GM12878 (cell line): ENCODE results near the gene PLSCR4. TPM values are rescaled to one million over a fixed set of nuclear protein-coding genes. Genes with fewer than 3 reads are reported as not detected.

Experiments
- ATAC-seq: fragments of 200-7000 bp; cut with Tn5 transposase; 3 replicates; pipeline ENCODE4 v1.9.1; 2020; ENCODE audit warnings: mild to moderate bottlenecking, moderate library complexity
- BruUV-seq: library from RNA; stranded (reverse); fragments of 400-500 nt; replicated peaks from 2 replicates; lab custom pipeline; 2021; lab: Mats Ljungman, UMichigan
- CTCF ChIA-PET: fragments of 300-600 bp; sonication (Branson Sonifier 250); formaldehyde crosslinking; extraction: SDS; loops from one replicate; lab custom pipeline; 2021; ENCODE audit warnings: inconsistent platforms; lab: Yijun Ruan, JAX
- POLR2A ChIA-PET: fragments of 350-600 bp; formaldehyde crosslinking; extraction: SDS; loops from one replicate; lab custom pipeline; 2021; ENCODE audit warnings: inconsistent platforms; lab: Charles Lee
- RAD21 ChIA-PET: fragments of 300-600 bp; sonication (Branson Sonifier 250); formaldehyde crosslinking; loops from one replicate; lab custom pipeline; 2023; ENCODE audit warnings: antibody characterized with exemption; ENCODE audit not compliant: unreplicated experiment; lab: Charles Lee
- SMC1A ChIA-PET: fragments of 300-600 bp; sonication (Branson Sonifier 250); formaldehyde crosslinking; loops from one replicate; lab custom pipeline; 2023; ENCODE audit not compliant: unreplicated experiment, uncharacterized antibody; lab: Charles Lee
- DNase-seq: peaks from one replicate; pipeline ENCODE4 v3.0.0-alpha.2; 2011; ENCODE audit warnings: low read depth, low spot score
- FAIRE-seq: peaks from 3 replicates; lab custom pipeline; 2011; peaks lifted over from hg19 to GRCh38; lab: Jason Lieb, UNC
- H2AFZ ChIP-seq: 2 replicates; pipeline ENCODE4 v1.6.0; 2011; ENCODE audit warnings: low read depth, low read length, control low read depth; ENCODE audit not compliant: control insufficient read depth
- H3K27ac ChIP-seq: 2 replicates; pipeline ENCODE4 v1.5.1; 2011; ENCODE audit warnings: control low read depth; ENCODE audit not compliant: control insufficient read depth, insufficient read depth
- H3K27me3 ChIP-seq, 2 experiments: replicated peaks in 1 of 2; 2 replicates each; pipeline versions ENCODE4 v1.6.0 to v1.6.1; 2011; ENCODE audit warnings: low read length in 1 of 2; ENCODE audit not compliant: control insufficient read depth in 2 of 2, insufficient read depth in 2 of 2
- H3K36me3 ChIP-seq, 2 experiments: 2 replicates each; pipeline ENCODE4 v1.5.1; 2011; ENCODE audit warnings: low read length in 1 of 2; ENCODE audit not compliant: control insufficient read depth in 2 of 2, insufficient read depth in 2 of 2
- H3K4me1 ChIP-seq: 2 replicates; pipeline ENCODE4 v1.6.1; 2011; ENCODE audit warnings: mild to moderate bottlenecking, low read length, moderate library complexity, mixed read lengths; ENCODE audit not compliant: control insufficient read depth, insufficient read depth
- H3K4me2 ChIP-seq: 2 replicates; pipeline ENCODE4 v1.6.0; 2011; ENCODE audit warnings: control low read depth; ENCODE audit not compliant: control insufficient read depth, insufficient read depth
- H3K4me3 ChIP-seq: fragments of 200-600 bp; sonication (generic); 2 replicates; pipeline ENCODE4 v1.5.1; 2016
- H3K79me2 ChIP-seq: 2 replicates; pipeline ENCODE4 v1.6.0; 2011; ENCODE audit warnings: low read length; ENCODE audit not compliant: control insufficient read depth, insufficient read depth
- H3K9ac ChIP-seq: 2 replicates; pipeline ENCODE4 v1.8.0; 2011; ENCODE audit warnings: low read length, control low read depth, mixed read lengths; ENCODE audit not compliant: control insufficient read depth, insufficient read depth
- H3K9me3 ChIP-seq: replicated peaks from 3 replicates; pipeline ENCODE4 v1.5.1; 2011; ENCODE audit warnings: mild to moderate bottlenecking, low read length; ENCODE audit not compliant: control insufficient read depth, insufficient read depth
- H4K20me1 ChIP-seq: 2 replicates; pipeline ENCODE4 v1.6.0; 2011; ENCODE audit not compliant: control insufficient read depth, insufficient read depth
- BCL11A ChIP-seq: IDR thresholded peaks from 2 replicates; pipeline ENCODE4 v1.6.1; 2011; ENCODE audit warnings: low read depth, low read length
- CBX5 ChIP-seq: sonication (generic); IDR thresholded peaks from 2 replicates; pipeline ENCODE4 v1.6.1; 2016; ENCODE audit warnings: low read depth, moderate library complexity, mild to moderate bottlenecking, inconsistent platforms
- KLF5 ChIP-seq: fragments of 450-650 bp; IDR thresholded peaks from 2 replicates; pipeline ENCODE4 v1.6.1; 2014; ENCODE audit warnings: mild to moderate bottlenecking; ENCODE audit not compliant: partially characterized antibody
- NFYA ChIP-seq: IDR thresholded peaks from 2 replicates; pipeline ENCODE4 v1.6.1; 2011; ENCODE audit warnings: low read depth, mild to moderate bottlenecking, low read length, improper control_type of control experiment, borderline replicate concordance
- NR2C1 ChIP-seq: fragments of 450-650 bp; IDR thresholded peaks from 2 replicates; pipeline ENCODE4 v1.6.1; 2017; ENCODE audit warnings: antibody characterized with exemption, mild to moderate bottlenecking, moderate library complexity
- SREBF1 ChIP-seq: IDR thresholded peaks from 2 replicates; pipeline ENCODE4 v1.6.1; 2012; ENCODE audit warnings: mild to moderate bottlenecking, low read length
- STAT3 ChIP-seq: IDR thresholded peaks from 2 replicates; pipeline ENCODE4 v1.6.1; 2011; ENCODE audit warnings: low read depth, low read length, improper control_type of control experiment
- WGBS: methylation state at CpG from one replicate; pipeline ENCODE4 v1.1.6; 2016; ENCODE audit warnings: low lambda C conversion rate; ENCODE audit not compliant: insufficient replicate concordance, insufficient coverage; ENCODE audit errors: missing lambda C conversion rate; 5-methylcytosine and 5-hydroxymethylcytosine counted together
- in situ Hi-C: fragments of 300-500 bp; cut with MboI; formaldehyde crosslinking; loops from 9 replicates; pipeline ENCODE4 v1.14.3; 2018; ENCODE audit warnings: mixed read lengths
- intact Hi-C: fragments of 100-400 bp; cut with micrococcal nuclease; formaldehyde crosslinking; loops from one replicate; pipeline ENCODE4 v1.14.2; 2022; ENCODE audit not compliant: unreplicated experiment
- polyA plus RNA-seq, 11 experiments: library from polyadenylated mRNA; depleted of rRNA in 4 of 11; unstranded in 6 of 11; stranded (reverse) in 5 of 11; fragments of >200 nt; fragmentation: Nextera tagmentation in 4 of 11; fragmentation: Illumina TruSeq in 1 of 11; extraction: Ambion mirVana in 4 of 11; extraction: Trizol in 1 of 11; gene quantifications; 1 replicate in 1 of 11; 2 replicates in 10 of 11; pipeline versions ENCODE4 v1.2.1 to v1.2.3, GENCODE V29; 2011 to 2016; ENCODE audit warnings: inconsistent platforms in 2 of 11, missing spikeins in 2 of 11, low read depth in 1 of 11
- total RNA-seq, 4 experiments: library from RNA; depleted of rRNA in 3 of 4; stranded (reverse); fragments of >200 nt in 3 of 4; fragmentation: Illumina TruSeq in 1 of 4; extraction: Trizol in 1 of 4; gene quantifications; 2 replicates each; pipeline versions ENCODE4 v1.2.1 to v1.2.3, GENCODE V29; 2013 to 2021
- TF ChIP-seq, protein P1 (sequence below): fragments of 450-650 bp; IDR thresholded peaks from 2 replicates; pipeline ENCODE4 v1.6.1; 2016; ENCODE audit warnings: mild to moderate bottlenecking
- TF ChIP-seq, protein P2 (sequence below): IDR thresholded peaks from 2 replicates; pipeline ENCODE4 v1.6.1; 2012; ENCODE audit warnings: low read length, inconsistent platforms

The PLSCR4 gene
- total and polyA plus RNA-seq, 10 of the 15 experiments (the other 5 are each of a cell fraction or from before 2014, with no cell fraction given) = 0.02 TPM; not detected in 9

DNA sequence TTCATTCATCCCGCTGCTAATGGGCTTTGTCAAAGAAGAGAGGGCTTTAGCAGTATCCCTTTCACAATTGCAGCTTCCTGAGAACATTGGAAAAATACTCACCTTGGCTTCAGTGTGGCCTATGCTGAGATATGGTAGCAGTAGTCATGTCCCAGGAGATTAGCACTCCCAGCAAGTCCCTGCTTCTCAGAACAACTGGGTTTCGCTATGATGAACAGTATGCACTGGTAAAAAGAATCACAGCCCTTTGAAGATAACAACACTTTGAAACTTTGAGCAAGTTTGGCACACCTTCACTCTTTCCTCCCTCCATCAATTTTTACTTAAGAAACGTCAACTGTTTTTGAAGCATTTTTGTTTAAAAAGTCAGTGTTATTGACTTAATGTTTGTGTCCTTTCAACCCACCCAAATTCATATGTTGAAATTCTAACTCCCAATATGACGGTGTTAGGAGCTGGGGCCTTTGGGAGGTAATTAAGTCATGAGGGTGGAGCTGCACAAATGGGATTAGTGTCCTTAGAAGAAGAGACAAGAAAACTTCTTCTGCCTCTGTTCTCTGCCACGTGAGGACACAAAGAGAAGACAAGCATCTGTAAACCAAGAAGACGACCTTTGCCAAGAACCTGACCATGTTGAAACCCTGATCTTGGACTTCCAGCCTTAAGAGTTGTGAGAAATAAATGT, 17.8 kb upstream of the PLSCR4 start (continued):
- no peak for TF ChIP-seq NFYA
- TF ChIP-seq BCL11A = no peak
- no peak for TF ChIP-seq SREBF1
- no peak for TF ChIP-seq NR2C1
- no peak for TF ChIP-seq STAT3
- no peak for TF ChIP-seq CBX5
- TF ChIP-seq, all 136 proteins: peak for 0

DNA sequence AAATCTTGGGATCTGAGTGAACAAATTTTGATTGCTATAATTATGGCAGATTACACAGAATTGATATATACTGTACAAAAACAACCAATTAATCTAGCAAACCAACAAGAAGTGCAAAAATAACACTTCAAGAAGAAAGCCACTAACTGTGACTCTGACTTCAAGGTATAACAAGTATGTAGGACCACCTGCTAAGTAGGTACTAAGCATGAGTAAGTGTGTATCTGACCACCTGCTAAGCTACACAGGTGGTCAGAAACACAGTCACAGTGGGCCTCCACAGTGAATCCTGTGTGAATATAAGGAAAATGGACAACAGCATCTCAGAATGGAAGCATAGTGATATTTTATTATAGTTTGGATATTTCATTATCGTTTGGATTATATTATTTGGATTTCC, 14.8 kb upstream of the PLSCR4 start:
- H3K4me1 ChIP-seq = no peaks in the 10 kb centered on the region
- H3K27me3 ChIP-seq = no peaks in the 10 kb centered on the region
- no peaks in the 10 kb centered on the region for H4K20me1 ChIP-seq
- intact Hi-C loops = no loop called here
- CTCF ChIA-PET = no interaction called here
- POLR2A ChIA-PET = no interaction called here
- SMC1A ChIA-PET = no interaction called here
- TF ChIP-seq KLF5 = no peak
- TF ChIP-seq, protein P1, sequence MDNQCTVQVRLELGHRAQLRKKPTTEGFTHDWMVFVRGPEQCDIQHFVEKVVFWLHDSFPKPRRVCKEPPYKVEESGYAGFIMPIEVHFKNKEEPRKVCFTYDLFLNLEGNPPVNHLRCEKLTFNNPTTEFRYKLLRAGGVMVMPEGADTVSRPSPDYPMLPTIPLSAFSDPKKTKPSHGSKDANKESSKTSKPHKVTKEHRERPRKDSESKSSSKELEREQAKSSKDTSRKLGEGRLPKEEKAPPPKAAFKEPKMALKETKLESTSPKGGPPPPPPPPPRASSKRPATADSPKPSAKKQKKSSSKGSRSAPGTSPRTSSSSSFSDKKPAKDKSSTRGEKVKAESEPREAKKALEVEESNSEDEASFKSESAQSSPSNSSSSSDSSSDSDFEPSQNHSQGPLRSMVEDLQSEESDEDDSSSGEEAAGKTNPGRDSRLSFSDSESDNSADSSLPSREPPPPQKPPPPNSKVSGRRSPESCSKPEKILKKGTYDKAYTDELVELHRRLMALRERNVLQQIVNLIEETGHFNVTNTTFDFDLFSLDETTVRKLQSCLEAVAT = no peak
- TF ChIP-seq, protein P2, sequence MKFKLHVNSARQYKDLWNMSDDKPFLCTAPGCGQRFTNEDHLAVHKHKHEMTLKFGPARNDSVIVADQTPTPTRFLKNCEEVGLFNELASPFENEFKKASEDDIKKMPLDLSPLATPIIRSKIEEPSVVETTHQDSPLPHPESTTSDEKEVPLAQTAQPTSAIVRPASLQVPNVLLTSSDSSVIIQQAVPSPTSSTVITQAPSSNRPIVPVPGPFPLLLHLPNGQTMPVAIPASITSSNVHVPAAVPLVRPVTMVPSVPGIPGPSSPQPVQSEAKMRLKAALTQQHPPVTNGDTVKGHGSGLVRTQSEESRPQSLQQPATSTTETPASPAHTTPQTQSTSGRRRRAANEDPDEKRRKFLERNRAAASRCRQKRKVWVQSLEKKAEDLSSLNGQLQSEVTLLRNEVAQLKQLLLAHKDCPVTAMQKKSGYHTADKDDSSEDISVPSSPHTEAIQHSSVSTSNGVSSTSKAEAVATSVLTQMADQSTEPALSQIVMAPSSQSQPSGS = no peak
- TF ChIP-seq, all 136 proteins: peak for 0
- H3K9ac ChIP-seq = no peak overlapping the region
- H3K9me3 ChIP-seq = no peaks in the 10 kb centered on the region
- H2AFZ ChIP-seq = no peak overlapping the region
- RAD21 ChIA-PET = no interaction called here
- FAIRE-seq = no peak
- no peak overlapping the region for H3K27ac ChIP-seq
- H3K79me2 ChIP-seq = no peaks in the 10 kb centered on the region
- DNase-seq = no peak
- BruUV-seq = no TSS peak
- no peak overlapping the region for H3K4me3 ChIP-seq
- H3K4me2 ChIP-seq = no peak overlapping the region
- no peaks in the 10 kb centered on the region for H3K36me3 ChIP-seq
- 0% methylated on average over 1 of the region's 1 CpG for WGBS
- in situ Hi-C loops = no loop called here
- ATAC-seq = no peak
